Thyroid gland (tissue), 4 donors: ENCODE data around the gene PSMD1.

Source experiments
- POLR2A ChIP-seq, 2 donors: fragments of 450-650 bp; IDR thresholded peaks; one replicate each; pipeline ENCODE4 v1.6.1; 2017; ENCODE audit warnings: antibody characterized with exemption in 2 of 2, mild to moderate bottlenecking in 2 of 2, moderate library complexity in 1 of 2
- TF ChIP-seq, protein P1 (sequence below), 6 experiments: fragments of 200-600 bp in 3 of 6; fragments of 450-650 bp in 3 of 6; sonication (generic) in 3 of 6; IDR thresholded peaks; one replicate each; pipeline ENCODE4 v1.5.1; 2016 to 2019; ENCODE audit warnings: antibody characterized with exemption in 6 of 6, mild to moderate bottlenecking in 2 of 6, inconsistent platforms in 1 of 6, moderate library complexity in 1 of 6

DNA sequence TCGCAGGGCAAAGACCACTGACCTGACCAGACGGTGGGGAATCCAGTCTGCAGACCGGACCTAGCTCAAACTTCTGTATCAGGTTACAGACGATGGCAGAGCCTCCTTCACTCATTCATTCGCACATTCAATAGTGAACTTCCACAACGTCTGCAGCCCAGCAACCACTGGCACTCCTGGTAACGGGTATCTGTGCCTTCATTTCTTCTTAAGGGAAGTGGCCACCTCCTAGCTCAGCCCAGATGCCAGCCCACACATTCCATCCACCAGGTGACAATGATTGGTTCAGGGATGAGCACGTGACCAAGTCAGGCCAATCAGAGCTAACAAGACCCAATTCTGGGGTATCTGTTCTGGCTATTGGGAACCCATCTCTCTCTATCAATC lies 125.8 kb downstream of the PSMD1 start:
- TF ChIP-seq, protein P1, sequence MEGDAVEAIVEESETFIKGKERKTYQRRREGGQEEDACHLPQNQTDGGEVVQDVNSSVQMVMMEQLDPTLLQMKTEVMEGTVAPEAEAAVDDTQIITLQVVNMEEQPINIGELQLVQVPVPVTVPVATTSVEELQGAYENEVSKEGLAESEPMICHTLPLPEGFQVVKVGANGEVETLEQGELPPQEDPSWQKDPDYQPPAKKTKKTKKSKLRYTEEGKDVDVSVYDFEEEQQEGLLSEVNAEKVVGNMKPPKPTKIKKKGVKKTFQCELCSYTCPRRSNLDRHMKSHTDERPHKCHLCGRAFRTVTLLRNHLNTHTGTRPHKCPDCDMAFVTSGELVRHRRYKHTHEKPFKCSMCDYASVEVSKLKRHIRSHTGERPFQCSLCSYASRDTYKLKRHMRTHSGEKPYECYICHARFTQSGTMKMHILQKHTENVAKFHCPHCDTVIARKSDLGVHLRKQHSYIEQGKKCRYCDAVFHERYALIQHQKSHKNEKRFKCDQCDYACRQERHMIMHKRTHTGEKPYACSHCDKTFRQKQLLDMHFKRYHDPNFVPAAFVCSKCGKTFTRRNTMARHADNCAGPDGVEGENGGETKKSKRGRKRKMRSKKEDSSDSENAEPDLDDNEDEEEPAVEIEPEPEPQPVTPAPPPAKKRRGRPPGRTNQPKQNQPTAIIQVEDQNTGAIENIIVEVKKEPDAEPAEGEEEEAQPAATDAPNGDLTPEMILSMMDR (IDR thresholded peaks at IDR 0.05), result no peak
- TF ChIP-seq POLR2A (IDR thresholded peaks at IDR 0.05), result no peak
